Measurements from ENCODE around the gene KIAA1191.

The KIAA1191 gene

GRCh38 chr5:176365351-176366231 is 4.0 kb upstream of the KIAA1191 start, which contains the start of gene ARL10:
ARL10 (plus strand) TSS chr5:176365487; CDS start chr5:176365564, 77 bp downstream.
- peak; percentile 72 for DNase-seq

DNA sequence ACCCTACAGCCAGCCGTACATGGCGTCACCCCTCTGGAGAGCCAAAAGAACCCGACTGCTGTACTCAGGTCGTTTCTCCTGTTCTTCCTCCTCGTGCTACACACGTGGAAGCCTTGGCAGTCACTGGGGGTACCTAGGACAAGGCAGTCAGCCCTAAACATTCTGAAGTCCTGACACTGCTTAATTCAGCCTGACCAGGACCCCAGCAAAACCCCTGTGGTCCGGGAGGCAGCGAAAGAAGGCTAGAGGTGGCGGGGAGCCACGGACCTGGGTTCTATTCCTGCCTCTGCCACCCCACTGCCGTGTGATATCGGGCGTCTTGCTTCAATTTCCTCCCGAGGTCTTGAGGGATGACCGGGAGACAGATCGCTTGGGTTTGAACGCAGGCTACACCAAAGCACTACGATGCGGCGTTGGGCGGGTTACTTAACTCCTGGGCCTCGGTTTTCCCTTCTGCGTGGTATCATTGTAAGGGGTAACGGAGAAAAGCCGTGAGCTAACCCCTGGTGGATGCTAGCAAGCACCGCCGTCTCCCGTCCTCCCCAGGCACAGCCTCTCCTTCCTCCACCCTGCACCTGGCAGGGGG is 3.3 kb upstream of the KIAA1191 start:
- DNase-seq, result no peak

GRCh38 chr5:176362233-176362490 is 598 bp upstream of the KIAA1191 start:
- no peak for DNase-seq

DNA sequence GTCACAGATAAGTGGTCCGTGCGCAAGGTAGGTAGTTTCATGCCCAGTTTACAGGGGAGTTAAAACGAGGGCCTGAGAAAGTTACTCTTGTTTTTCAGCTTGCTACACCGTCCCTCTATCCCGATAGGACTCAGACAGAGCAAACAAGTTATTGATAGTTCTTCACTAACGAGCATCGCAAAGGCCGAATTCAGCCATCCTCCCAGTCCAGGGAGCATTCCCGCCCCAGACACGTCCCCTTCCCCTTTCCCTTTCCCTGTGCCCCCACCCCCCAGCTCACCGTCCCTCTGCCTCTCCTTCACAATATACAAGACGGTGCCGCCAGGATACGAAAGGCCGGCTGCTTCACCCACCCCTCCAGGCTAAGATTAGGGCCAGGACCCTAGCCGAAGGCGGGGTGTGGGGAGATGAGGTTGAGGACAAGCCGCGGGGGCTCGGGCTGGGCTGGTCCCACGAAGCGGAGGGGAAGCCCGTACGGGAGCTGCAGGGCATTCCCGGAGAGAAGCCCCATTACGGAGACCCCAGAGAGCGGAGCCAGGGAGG is 599 bp downstream of the KIAA1191 start:
- no peak for DNase-seq

DNA sequence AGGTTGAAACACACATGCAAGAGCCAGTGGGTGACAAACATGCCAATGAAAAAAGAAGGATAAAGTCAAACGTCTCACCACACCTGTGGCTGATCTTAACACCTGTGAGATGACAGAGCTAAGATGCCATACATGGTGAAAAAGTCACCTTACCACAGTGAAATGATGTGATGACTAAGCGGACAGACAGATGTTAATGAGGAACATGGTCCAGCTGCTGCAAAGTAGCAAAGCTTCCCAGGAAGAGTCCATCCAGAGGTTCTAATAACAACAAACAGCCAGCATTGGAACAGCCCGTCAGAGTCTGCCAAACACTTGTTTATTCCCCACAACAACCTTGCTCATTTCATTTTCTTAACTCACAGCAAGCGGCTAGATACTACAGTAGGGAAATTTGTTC is 1.9 kb downstream of the KIAA1191 start:
- DNase-seq, result no peak

DNA sequence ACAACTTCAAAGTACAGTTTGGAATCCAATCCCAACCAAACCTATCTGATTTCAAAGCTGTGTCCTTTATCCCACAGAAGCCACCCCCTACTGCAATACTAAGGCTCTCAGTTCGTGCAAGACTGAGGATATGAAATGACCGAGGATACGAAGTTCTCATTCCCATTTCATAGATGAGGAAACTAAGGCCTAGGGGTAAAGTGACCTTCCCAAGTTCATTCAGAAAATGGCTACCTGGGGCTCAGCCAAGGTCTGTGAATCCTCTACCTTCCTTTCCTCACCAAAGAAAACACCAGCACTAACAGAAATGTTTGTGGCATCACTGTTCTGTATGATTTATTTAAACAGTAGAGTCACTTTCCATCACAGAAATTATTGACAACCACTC is 5.4 kb downstream of the KIAA1191 start:
- DNase-seq, result no peak

DNA sequence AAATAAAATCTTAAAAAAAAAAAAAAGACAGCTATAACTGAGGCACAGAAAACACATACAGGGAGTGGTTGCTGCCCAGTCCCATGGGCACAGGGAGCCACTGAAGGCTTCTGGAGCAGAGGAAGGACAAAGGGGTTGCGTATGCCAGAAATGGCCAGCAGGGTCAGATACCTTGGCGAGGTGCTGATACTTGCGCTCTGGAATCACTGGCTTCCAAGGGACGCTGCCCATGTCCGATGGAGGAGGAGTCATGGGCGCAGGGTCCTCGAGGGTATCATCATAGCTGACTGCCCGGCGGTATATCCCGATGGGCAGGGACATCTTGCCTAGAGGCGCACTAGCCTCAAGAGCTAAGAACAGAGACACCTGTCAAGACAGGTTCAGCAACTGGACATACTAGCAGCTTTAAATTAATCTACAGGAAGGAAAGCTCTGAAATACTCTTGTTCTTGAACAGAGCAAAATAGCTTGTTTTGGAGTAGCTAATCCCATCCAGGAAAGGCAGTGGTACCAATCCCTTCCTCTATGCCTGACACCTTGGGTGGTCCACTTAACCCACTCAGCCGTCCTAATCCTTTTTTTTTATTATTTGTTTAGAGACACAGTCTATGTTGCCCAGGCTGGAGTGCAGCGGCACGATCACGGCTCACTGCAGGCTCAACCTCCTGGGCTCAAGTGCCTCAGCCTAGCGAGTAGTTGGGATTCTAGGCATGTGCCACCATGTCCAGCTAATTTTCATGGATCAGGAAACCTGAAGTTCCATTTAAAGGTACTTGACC is 6.0 kb downstream of the KIAA1191 start:
- no peak for DNase-seq

DNA sequence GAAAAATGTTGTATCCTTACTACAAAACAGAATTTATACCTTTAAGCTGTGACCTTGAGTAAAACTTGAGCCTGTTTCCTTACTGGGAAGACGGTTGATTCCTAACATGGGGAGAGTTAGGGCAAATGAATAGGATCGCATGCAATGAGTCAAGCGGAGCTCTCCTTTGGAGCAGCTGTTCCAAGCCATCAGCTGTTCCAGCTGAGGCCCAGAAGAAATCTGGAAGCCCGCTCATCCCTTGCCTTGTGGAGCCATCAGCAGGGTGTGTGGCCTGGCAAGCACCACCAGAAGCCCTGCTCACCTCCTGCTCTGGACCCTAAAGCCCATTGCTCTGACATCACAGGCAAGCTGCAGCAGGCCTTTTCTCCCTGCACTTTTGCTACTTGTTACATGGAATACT is 8.0 kb downstream of the KIAA1191 start:
- no peak for DNase-seq

- no peak for DNase-seq
Observed at GRCh38 chr5:176352116-176352878, 9.3 kb downstream of the KIAA1191 start.

DNA sequence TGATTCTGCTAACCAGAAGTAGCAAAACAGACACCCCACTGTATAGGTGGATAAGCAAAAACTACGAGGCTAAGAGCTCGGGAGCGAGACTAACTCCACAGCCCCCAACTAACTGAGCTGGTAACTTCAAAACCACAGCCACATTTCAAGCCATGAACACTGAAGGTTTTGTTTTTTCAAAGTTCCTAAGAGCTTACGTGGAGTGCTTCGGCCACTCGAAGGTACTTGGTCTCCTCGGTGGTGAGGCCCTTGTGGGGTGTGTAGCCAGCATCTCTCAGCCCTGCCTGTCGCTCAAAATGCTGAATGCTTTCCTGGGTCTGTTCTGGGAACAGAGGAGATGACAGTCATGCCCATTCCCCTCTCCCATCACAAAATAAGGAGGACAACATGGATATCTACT is 11.1 kb downstream of the KIAA1191 start:
- DNase-seq, result no peak

DNA sequence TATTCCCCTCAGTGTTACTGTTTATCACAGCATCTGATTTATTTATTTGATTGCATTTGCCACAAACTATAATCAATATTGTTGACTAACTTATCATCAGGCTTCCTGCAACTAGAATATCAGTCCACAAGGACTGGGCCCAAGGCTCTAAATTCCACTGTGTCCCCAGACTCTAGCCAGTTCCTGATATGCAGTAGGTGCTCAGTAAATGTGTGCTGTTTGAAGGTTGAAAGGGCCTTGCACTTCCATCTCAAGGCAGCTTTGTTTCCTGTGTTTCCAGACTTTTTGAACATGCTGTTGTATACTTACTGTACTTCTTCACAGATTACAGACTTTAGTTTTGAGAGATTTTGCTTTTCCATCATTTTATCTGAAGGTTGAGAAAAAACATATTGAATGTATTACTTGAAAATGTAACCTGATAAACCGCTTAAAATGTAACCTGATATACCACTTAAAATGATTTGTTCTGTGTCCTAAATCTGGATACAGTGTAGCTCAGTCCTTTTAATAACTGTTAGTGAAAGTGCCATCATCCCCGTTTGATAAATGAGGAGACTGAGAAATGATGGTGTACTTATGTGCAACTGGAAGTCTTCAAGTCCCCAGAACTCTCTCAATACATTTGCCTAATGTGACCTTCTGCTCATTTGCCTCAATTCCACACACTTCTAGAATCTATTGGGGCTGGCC is 18.7 kb downstream of the KIAA1191 start:
- DNase-seq, result no peak

DNA sequence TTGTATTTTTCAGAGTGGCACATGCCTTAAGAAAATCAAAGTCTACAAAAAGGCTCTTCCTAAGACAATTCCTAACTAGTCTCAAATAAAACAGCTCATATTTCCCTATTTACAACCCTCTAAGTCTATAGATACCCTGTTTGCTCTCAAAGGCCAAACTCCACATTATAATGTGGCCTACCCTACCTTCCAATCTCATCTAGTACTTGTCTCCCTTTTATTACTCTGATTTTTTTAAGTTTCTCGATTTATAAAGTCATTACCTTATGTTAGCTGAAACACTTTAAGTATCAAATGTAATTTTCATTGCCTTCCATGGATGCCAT is 19.4 kb downstream of the KIAA1191 start:
- DNase-seq, result no peak

DNA sequence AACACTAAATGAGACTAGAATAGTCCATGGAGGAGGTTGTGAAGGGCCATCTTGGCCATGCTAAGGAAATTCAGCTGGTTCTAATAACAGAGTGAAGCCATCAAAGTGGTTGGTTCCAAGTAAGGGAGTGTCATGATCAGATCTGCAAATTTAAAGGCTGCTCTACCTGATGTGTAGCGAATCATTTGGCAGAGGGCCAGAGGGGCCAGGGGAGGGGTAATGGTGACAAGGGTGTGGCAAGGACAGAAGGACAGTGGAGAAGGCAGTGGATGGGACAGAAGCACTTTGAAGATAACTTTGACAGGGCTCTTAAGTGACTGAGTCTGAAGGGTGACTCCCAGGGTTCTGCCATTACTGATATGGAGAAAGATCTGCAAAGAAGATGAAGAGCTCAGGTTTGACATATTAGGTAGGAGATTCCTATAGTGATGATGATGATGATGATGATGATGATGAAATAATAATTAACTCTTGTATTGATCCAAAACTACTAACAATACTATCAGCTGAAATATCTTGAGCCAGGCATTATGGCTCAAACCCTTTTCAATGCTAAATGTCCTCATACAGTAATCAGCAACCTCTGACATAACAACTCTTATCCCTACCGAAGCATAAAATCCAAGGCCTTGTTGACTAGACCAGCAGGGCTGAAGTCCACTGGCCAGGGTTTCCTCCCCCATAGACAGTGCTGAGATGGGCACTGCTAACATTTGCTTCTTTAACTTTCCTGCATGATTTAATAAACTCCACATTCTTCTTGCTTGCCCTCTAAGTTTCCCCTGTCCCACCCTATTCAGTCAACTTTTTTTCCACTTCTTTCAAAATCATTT is 20.0 kb downstream of the KIAA1191 start:
- DNase-seq, result no peak

GRCh38 chr5:176339304-176339703 is 22.3 kb downstream of the KIAA1191 start:
- DNase-seq, result no peak

- no peak for DNase-seq
Observed at GRCh38 chr5:176337913-176338312, 23.7 kb downstream of the KIAA1191 start.

DNA sequence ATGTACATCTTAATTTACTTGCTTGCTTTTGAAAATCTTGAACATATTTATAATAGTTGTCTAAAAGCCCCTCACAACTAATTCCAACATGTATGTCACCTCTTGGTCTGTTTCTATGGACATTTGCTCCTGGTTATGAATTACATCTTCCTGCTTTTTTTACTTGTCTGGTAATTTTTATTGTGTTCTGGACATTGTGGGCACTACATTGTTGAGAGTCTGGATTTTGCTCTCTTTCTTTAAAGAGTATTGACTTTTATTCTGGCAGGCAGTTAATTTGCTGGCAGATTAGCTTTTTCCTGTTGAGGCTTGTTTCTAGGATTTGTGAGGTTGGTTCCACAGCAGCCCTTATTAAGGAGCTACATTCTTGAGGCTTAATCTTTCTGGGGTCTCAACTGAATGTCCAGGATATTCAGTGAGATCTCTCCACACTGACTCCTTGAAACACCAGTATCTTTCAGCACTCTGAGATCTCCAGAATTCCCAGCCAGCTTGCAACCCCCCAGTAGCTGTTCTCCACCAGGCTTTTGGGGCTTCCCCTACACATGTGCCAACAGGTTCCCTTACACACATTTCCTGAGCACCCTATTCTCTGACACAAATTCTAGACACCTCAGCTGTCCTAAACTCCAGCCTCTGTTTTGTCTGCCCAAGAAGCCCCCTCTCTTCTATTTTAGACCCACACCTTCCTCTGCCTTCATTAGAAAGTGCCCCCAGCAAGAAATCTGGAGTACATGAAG is 27.4 kb downstream of the KIAA1191 start:
- no peak for DNase-seq

DNA sequence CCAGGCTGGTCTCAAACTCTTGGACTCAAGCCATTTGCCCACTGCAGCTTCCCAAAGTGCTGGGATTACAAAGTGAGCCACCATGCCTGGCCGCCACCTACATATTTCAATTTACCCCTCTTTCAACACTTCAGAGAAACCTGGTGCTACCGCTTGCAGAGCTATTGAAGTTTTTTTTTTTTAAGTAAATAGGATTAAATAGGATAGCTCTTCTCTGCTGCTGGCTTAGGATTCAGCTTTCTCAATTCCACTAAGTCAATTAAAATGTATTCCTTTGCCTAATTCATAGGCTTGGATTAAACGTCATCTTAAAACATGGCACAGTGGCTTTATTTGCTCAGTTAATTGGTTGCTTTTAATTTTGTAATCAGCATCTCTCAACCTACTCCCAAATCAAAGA is 41.0 kb downstream of the KIAA1191 start:
- no peak for DNase-seq

- no peak for DNase-seq
Observed at GRCh38 chr5:176319827-176320554, 41.6 kb downstream of the KIAA1191 start.

GRCh38 chr5:176317534-176318374 is 43.8 kb downstream of the KIAA1191 start:
- no peak for DNase-seq
